RPMI8226 (cell line): ENCODE results near the gene GARIN3.
"Not testable (repeated sequence)": the region's sequence is repeated elsewhere in the genome, so short reads cannot be mapped to it uniquely, and the experiment has no call there.

ENCODE experiments used
- DNase-seq: peaks from one replicate; pipeline ENCODE4 v3.0.0-alpha.2; 2015

Gene GARIN3

GRCh38 chr5:157166214-157167213 is at the start of gene GARIN3:
TSS of gene GARIN3 (minus strand) at chr5:157166264. CDS start at chr5:157166168, 96 bp downstream.
- DNase-seq = no peak

GRCh38 chr5:157215514-157216167 is 49.6 kb upstream of the GARIN3 start:
- no peak for DNase-seq

- no peak for DNase-seq
Observed at GRCh38 chr5:157214861-157215513, 48.9 kb upstream of the GARIN3 start.

GRCh38 chr5:157214415-157214814 is 48.4 kb upstream of the GARIN3 start:
- no peak for DNase-seq

- DNase-seq = no peak
Observed at GRCh38 chr5:157213527-157214243, 47.6 kb upstream of the GARIN3 start.

GRCh38 chr5:157212307-157212706 is 46.2 kb upstream of the GARIN3 start:
- DNase-seq = no peak

- not testable (repeated sequence) for DNase-seq
Observed at GRCh38 chr5:157210652-157211051, 44.6 kb upstream of the GARIN3 start.

- no peak for DNase-seq
Observed at GRCh38 chr5:157205708-157206107, 39.6 kb upstream of the GARIN3 start.

GRCh38 chr5:157204765-157205164 is 38.7 kb upstream of the GARIN3 start:
- DNase-seq = no peak

GRCh38 chr5:157203417-157203816 is 37.4 kb upstream of the GARIN3 start:
- DNase-seq = no peak

- DNase-seq = no peak
Observed at GRCh38 chr5:157201857-157202256, 35.8 kb upstream of the GARIN3 start.

GRCh38 chr5:157198277-157198986 is 32.4 kb upstream of the GARIN3 start:
- DNase-seq = peak; percentile 79

GRCh38 chr5:157197086-157197485 is 31.0 kb upstream of the GARIN3 start:
- peak; percentile 61 for DNase-seq

GRCh38 chr5:157196045-157196444 is 30.0 kb upstream of the GARIN3 start:
- DNase-seq = peak; percentile 84

- DNase-seq = no peak
Observed at GRCh38 chr5:157193699-157194424, 27.8 kb upstream of the GARIN3 start.

GRCh38 chr5:157189223-157189622 is 23.2 kb upstream of the GARIN3 start:
- no peak for DNase-seq

GRCh38 chr5:157188270-157188669 is 22.2 kb upstream of the GARIN3 start:
- no peak for DNase-seq

GRCh38 chr5:157187046-157187754 is 21.1 kb upstream of the GARIN3 start:
- no peak for DNase-seq

GRCh38 chr5:157186309-157187045 is 20.4 kb upstream of the GARIN3 start:
- DNase-seq = no peak

- DNase-seq = not testable (repeated sequence)
Observed at GRCh38 chr5:157185122-157185521, 19.1 kb upstream of the GARIN3 start.
